NCI-H1694 (cell line): Measurements from ENCODE around the gene ZDHHC7.

Experiments used
- DNase-seq: peaks from one replicate; lab custom pipeline; 2025; lab: John Stamatoyannopoulos, UW

Gene ZDHHC7

DNA sequence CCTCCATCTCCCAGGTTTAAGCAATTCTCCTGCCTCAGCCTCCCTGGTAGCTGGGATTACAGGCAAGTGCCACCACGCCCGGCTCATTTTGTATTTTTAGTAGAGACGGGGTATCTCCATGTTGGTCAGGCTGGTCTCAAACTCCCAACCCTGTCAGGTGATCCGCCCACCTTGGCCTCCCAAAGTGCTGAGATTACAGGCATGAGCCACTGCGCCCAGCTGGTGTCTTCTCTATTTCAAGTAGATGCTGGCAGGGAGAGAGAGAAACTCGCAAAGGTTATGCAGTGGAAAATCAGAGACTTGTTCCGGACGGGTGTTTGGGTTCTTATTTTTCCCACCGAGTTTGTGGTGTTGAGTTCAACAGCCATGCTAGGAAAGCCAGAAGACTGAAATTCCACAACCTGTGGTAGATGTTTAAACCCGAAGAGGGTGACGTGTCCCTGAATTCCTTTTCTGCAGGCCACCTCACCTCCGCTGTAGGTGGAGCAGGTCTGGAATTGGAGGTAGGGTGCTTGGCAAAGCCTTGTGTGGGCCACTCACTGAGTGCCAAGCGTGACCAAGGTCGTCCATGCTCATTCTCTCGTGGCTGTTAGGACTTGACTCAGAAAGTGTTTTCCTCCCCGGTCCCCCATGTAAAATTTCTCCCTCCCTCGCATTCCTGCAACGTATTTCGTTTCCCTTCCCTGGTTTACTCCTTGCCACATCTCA is 7.3 kb upstream of the ZDHHC7 start:
- DNase-seq: no peak

DNA sequence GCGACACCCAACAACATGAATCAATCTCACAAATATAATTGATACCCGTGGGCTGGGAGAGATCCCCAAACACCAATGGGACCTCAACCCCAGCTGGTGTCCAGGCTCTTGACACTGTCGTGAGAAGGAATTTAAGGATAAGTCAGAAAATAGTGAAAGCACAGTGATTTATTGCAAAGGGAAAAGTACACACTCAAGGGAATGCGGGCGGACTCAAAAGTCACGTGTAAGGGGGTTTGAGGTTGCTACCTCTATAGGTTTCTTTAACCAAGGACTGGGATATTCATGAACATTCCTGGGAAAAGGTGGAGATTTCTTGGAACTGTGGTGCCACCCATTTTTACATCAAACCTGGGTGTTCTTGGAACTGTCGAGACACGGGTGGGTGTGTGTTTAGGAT is 6.3 kb upstream of the ZDHHC7 start:
- no peak for DNase-seq

- no peak for DNase-seq
These were observed 5.8 kb upstream of the ZDHHC7 start for GRCh38 chr16:85017151-85017550.

DNA sequence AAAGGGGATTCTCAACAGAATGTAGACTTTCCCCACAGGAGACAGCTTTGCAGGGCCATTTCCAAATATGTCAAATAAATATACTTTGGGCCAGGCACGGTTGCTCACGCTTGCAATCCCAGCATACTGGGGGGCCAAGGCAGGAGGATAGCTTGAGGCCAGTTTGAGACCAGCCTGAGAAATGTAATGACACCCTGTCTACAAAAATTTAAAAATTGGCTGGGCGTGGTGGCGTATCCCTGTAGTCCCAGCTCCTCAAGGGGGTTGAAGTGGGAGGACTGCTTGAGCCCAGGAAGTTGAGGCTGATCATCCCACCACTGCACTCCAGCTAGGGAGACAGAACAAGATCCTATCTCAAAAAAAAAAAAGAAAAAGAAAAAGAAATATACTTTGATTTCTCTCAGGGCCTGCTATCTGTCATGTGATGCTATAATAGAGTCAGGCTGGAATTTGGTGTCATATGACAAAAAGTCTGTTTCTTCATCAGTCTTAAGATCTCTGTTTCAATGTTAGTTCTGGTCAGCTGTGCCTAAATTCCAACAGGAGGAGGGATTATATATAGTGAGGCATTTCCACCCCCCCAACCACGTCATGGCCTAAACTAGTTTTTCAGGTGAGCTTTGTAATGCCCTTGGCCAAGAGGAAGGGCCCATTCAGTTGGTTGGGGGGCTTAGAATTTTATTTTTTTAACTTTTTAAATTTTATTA is 4.3 kb upstream of the ZDHHC7 start:
- DNase-seq: no peak

DNA sequence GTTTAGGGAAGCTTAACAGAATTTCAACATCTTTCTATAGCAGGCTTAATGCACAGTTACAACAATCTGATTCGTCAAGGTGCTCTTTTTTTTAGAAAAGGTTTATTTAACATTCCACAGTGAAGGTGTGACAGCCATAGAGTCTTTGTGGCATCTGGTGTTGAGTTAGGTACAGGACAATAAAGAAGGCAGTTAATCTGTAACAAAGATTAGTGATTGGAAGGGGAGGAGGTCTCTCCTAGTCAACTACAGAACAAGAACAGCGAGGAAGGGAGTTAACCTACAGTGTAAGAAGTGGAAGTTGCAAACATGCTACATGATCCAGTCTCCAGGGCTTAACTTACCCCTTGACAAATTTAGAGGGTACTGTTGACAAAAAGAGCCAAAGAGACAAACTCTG is 3.0 kb upstream of the ZDHHC7 start:
- no peak for DNase-seq

- DNase-seq: no peak
These were observed 530 bp upstream of the ZDHHC7 start for GRCh38 chr16:85011846-85012284.

DNA sequence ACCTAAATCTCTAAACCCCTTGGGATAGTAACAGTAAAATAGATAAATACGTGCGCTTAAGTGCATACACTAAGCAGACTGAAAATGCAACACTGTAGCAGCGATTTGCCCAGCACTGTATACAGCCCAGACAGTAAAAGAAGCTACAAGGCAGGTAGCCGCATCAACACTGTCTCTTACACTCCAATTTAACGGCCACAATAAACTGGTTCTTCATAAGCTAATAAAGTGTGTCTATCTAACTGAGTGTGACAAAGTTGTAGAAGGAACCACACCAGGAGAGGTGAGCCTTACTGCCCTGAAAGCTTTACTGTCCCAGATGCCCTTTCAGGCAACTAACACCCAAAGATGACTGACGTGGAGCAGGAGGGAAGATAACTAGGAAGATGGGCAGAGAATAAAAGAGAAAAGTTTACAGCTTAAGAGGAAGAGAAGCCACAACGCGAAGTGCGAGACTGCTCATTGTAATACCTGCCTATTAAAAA is 847 bp downstream of the ZDHHC7 start:
- DNase-seq: no peak

DNA sequence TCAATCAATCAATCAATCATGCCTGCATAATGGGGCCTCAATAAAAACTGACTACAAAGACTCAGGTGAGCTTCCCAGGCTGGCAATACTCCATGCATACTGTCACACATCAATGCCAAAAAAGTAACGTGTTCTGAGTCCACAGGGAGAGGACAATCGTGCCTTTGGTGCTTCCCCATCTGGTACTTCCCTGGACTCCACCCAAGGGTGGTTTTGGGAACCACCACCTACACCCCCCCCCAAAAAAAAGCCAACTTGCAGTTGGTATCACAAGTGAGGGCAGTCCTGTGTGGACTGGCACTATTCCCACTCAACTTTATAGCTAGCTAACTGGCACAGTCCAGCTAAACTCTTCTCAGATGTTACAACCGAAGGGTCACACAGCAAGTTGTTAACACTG is 3.1 kb downstream of the ZDHHC7 start:
- DNase-seq: no peak

- DNase-seq: no peak
These were observed 3.7 kb downstream of the ZDHHC7 start for GRCh38 chr16:85007496-85008214.

DNA sequence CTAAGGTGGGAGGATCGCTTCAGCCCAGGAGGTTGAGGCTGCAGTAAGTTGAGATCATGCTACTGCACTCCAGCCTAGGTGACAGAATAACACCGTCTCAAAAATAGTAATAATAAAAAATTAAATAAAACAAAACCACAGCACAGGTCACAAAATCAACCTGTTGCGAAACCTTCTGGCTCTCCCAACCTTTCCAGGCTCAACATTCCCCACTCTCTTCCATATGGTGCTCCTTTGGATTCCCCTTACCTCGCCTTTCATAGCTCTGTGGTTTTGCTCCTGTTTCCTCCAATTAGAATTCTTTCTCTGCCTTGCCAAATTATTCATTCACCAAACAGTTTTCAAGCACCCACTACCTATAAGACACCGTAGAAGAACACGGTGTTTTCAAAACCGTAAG is 4.7 kb downstream of the ZDHHC7 start:
- DNase-seq: no peak

DNA sequence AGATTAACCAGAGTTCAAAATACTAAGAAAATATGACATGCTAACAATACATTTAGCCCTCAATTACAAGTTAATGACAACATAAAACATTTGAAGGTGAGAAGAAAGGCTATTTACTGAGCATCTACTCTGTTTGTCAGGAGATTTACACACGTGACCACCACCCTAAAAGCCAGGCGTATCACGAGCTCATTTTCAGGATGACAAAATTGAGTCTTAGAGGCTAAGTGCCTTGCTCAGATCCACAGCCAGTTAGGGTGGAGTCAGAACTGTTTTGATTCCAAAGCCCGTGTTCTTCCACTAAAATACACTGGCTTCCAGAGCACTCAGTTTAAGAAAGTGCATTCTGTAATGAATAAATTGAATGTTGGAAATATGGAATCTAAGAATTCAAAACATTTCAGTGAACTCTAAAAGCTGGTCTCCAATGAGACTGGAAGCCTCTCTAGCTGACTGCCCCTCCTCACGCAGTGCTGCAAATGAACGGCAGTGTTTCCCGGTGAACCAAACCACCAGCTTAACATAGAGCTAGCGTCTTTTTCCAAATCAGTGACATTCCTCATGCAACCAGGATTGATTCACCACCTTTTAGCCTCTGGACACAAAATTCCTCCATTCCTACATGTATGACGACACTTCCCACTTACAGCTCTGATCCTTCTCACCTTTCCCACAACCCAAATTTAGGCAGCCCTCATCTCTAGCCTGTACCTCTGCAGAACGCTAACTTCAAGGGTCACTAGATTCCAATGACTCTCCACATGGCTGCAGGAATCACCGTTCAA is 5.9 kb downstream of the ZDHHC7 start:
- no peak for DNase-seq

DNA sequence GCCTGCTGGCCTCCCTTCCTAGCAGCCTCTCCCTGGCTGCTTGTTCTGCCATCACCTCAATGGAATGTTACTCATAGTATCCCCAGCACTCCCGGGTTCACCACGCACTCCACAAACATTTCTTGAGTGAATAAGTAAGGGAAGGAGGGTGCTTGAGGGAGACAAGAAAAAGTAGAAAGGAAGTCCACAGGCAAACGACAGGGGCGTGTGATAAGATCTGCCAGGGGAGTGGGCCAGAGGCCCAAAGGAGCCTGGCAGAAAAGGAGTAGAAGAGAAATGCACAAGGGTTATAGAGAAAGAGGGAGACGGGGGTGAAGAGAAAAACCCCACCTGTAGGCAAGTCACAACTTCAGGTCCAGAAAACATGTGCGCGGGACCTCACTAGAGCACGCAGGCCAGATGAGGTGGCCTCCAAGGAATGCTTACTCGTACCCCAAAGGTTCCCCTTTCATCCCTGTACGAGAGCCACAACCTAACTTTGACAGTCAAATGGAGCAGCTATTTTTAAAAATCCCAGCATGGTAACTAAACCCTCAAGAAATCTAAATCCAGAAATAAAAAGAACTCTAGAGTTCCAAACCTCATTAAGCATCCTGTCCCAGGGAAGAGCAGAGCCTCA is 6.6 kb downstream of the ZDHHC7 start:
- no peak for DNase-seq

DNA sequence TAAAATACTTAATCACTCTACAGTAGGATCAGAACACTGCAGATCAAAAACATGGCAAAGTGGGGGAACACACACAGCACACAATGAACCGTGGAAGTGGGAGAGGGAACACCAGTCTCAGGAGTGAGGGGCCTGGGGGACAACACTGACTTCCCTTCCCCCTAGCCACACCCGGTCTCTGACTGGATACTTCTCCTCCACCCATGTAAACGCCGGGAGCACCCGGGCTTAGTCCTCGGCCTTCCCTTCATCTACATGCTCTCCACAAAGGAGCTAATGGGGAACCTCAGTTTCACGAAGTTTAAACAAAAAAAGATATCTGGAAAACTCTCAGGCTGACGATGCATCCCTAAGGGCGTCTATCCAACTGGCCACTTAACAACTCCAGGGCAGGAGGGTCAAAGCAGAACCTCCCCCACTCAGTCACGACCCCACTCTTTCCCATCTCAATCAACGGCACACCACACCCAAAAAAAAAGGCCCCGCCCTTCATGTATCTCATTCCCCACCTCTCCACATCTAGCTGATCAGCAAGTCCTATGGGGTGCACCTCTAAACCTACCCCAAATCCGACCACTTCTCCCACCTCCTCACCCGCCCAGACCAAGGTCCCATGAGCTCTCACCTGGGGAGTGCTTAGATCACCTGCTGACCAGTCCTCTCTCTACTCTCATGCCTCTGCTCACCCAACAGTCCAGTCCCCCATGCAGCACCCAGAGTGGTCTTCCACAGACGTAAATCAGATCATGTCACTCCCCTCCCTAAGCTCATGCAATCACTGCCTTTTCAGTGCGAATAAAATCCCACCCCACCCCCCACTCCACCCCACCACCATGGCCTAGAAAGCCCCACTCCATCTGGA is 7.4 kb downstream of the ZDHHC7 start:
- DNase-seq: no peak

DNA sequence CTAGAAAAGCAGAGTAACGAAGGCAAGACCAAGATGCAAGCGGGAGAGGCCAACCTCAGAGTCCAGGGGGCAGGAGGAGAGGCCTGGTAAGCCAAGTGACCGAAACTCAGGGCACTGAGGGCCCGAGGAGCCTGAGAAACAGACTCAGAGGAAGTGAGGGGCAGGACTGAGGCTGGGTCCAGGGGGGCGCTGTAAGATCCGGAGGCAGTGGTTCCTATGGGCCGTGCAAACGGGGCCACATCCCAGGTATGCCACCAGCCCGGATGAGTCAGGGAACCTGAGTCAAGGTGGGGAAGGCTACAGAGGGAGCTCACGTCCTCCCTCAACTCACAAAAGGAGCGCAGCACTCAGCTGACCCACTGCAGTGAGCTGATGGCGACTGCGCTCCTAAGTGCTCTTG is 8.3 kb downstream of the ZDHHC7 start:
- DNase-seq: no peak

DNA sequence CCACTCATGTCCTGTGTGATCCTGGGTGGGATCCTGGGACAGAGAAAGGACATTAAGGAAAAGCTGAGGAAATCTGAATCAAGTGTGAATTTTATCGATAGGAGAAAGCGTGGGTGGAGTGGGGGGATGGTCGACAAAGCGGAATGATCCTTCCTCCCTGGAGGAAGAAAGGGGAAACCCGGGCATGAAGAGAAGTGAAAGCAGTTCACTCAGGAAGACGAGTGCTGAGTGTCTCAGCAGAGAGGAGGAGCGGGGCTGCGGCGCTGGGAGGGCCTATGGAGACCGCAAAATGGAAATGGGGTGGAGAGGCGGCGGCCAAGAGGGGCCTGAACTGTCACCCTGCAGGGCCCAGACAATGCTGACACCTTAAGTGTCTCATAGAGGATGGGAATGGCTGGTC is 8.7 kb downstream of the ZDHHC7 start:
- DNase-seq: no peak

- no peak for DNase-seq
These were observed 9.2 kb downstream of the ZDHHC7 start for GRCh38 chr16:85002099-85002541.

GRCh38 chr16:84999857-85000480 is 11.4 kb downstream of the ZDHHC7 start:
- DNase-seq: no peak

DNA sequence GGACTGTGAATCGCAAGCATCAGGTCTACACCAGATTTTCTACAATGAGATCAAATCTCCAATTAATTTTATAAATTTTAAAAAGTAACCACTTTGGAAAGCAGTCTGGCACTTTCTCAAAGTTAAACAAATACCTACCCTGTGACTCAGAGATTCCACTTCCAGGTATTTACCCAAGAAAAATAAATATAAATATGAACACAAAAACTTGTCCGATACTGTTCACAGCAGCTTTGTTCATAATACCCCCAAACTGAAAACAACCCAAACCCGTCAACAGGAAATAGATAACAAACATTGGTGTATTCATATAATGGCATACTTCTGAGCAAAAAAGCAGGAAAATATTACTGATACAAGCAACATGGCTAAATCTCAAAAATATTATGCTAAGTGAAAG is 12.1 kb downstream of the ZDHHC7 start:
- no peak for DNase-seq

- DNase-seq: no peak
These were observed 15.0 kb downstream of the ZDHHC7 start for GRCh38 chr16:84996365-84996764.

- DNase-seq: no peak
These were observed 15.7 kb downstream of the ZDHHC7 start for GRCh38 chr16:84995663-84996062.
